ENCODE results near the gene GPHN. TPM values are rescaled to one million over a fixed set of nuclear protein-coding genes. Genes with fewer than 3 reads are reported as not detected.
"Not testable (repeated sequence)": the region's sequence is repeated elsewhere in the genome, so short reads cannot be mapped to it uniquely, and the experiment has no call there.

GPHN gene
- total RNA-seq, 4 donors from 2014 or later = 16.7 to 34.8 (median 27.0) TPM

DNA sequence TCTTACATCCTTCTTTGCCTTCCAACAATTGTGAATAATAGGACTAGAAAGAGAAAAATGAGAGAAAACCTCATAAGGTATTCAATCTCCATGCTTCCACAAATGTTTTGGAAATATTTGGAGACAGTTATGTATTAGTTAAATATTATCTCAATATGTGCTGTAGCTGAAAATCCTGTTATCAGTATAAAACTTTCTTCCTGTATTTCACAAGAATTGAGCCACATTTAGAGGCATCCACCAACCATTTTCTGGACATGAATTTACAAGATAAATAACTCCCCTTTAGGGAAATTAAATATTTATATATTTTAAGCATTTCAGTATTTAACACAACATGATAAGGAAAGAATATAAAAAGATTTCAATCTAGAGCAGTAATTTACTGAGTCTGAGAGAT lies 200.3 kb downstream of the GPHN start:
- Histone ChIP-seq H3K36me3 (no peaks in the 10 kb centered on the region), H3K4me1 (no peaks in the 10 kb centered on the region), H3K4me3 (no peak overlapping the region), H3K9me3 (peaks cover 13% of the 10 kb centered on the region), H3K27me3 (no peaks in the 10 kb centered on the region), H3K27ac (no peak overlapping the region)
- TF ChIP-seq POLR2A (IDR thresholded peaks at IDR 0.05) (no peak), POLR2AphosphoS5 (IDR thresholded peaks at IDR 0.05) (no peak), EP300 (IDR thresholded peaks at IDR 0.05) (no peak)
- TF ChIP-seq, protein P1, sequence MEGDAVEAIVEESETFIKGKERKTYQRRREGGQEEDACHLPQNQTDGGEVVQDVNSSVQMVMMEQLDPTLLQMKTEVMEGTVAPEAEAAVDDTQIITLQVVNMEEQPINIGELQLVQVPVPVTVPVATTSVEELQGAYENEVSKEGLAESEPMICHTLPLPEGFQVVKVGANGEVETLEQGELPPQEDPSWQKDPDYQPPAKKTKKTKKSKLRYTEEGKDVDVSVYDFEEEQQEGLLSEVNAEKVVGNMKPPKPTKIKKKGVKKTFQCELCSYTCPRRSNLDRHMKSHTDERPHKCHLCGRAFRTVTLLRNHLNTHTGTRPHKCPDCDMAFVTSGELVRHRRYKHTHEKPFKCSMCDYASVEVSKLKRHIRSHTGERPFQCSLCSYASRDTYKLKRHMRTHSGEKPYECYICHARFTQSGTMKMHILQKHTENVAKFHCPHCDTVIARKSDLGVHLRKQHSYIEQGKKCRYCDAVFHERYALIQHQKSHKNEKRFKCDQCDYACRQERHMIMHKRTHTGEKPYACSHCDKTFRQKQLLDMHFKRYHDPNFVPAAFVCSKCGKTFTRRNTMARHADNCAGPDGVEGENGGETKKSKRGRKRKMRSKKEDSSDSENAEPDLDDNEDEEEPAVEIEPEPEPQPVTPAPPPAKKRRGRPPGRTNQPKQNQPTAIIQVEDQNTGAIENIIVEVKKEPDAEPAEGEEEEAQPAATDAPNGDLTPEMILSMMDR (IDR thresholded peaks at IDR 0.05) = no peak
- no peak for DNase-seq (ENCODE audit: low spot score in 2 of 2)

DNA sequence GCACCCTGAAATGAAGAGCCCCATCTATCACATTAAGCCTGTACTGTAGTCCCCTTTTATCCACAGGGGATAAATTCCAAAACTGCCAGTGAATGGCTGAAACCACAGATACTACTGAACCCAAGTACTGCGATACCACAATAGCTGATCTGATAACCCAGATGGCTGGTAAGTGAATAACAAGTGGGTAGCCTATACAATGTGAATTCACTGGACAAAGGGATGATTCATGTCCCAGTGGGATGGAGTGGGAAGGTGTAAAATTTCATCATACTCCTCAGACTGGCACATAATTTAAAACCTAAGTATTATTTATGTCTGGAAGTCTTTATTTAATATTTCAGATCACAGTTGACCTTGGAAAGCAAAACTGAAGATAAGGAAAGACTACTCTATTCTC lies 201.3 kb downstream of the GPHN start:
- Histone ChIP-seq H3K4me1 (no peaks in the 10 kb centered on the region), H3K27ac (no peak overlapping the region), H3K36me3 (no peaks in the 10 kb centered on the region), H3K4me3 (no peak overlapping the region), H3K27me3 (no peaks in the 10 kb centered on the region), H3K9me3 (peaks cover 13% of the 10 kb centered on the region)
- TF ChIP-seq, protein P1 (IDR thresholded peaks at IDR 0.05) = no peak
- TF ChIP-seq POLR2A (IDR thresholded peaks at IDR 0.05) = no peak
- TF ChIP-seq EP300 (IDR thresholded peaks at IDR 0.05) = no peak
- no peak for TF ChIP-seq POLR2AphosphoS5 (IDR thresholded peaks at IDR 0.05)
- no peak for DNase-seq (ENCODE audit: low spot score in 2 of 2)
- 71% methylated on average over 1 of the region's 1 CpG for WGBS

DNA sequence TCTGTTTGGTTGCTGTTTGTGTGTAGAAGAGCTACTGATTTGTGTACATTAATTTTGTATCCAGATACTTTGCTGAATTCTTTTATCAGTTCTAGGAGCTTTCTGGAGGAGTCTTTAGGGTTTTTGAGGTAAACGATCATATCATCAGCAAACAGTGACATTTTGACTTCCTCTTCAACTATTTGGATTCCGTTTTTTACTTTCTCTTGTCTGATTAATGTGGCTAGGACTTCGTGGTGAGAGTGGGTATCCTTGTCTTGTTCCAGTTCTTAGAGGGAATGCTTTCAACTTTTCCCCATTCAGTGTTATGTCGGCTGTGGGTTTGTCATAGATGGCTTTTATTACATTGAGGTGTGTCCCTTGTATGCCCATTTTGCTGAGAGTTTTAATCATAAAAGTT lies 206.3 kb downstream of the GPHN start:
- 76% methylated on average over 4 of the region's 4 CpGs for WGBS
- not testable (repeated sequence) for H3K4me3 ChIP-seq; H3K4me1 ChIP-seq; DNase-seq (ENCODE audit: low spot score in 2 of 2); H3K27ac ChIP-seq; H3K9me3 ChIP-seq; H3K27me3 ChIP-seq; H3K36me3 ChIP-seq

DNA sequence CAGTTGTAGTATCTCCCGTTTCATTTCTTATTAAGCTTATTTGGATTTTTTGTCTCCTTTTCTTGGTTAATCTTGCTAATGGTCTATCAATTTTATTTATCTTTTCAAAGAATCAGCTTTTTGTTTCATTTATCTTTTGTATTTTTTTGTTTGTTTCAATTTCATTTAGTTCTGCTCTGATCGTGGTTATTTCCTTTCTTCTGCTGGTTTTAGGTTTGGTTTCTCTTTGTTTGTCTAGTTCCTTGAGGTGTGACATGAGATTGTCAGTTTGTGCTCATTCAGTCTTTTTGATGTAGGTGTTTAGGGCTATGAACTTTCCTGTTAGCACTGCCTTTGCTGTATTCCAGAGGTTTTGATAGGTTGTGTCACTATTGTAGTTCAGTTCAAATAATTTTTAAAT lies 207.4 kb downstream of the GPHN start:
- WGBS = 81% methylated on average over 2 of the region's 2 CpGs
- not testable (repeated sequence) for H3K4me1 ChIP-seq; H3K36me3 ChIP-seq; H3K9me3 ChIP-seq; H3K27ac ChIP-seq; H3K4me3 ChIP-seq; DNase-seq (ENCODE audit: low spot score in 2 of 2); H3K27me3 ChIP-seq

DNA sequence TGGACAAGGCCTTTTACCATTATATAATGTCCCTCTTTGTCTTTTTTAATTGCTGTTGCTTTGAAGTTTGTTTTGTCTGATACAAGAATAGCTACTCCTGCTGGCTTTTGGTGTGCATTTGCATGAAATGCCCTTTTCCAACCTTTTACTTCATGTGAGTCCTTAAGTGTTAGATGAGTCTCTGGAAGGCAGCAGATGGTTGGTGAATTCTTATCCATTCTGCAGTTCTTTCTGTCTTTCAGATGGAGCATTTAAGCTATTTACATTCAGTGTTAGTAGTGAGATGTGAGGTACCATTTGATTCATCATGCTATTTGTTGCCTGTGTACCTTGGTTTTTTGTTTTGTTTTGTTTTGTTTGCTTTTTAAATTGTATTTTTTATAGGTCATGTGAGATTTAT lies 208.3 kb downstream of the GPHN start:
- TF ChIP-seq POLR2AphosphoS5 (IDR thresholded peaks at IDR 0.05) (no peak), POLR2A (IDR thresholded peaks at IDR 0.05) (no peak), EP300 (IDR thresholded peaks at IDR 0.05) (no peak)
- TF ChIP-seq, protein P1 (IDR thresholded peaks at IDR 0.05) = no peak
- H3K4me1 ChIP-seq = no peaks in the 10 kb centered on the region
- H3K9me3 ChIP-seq = peaks cover 6% of the 10 kb centered on the region
- no peaks in the 10 kb centered on the region for H3K27me3 ChIP-seq
- no peak overlapping the region for H3K27ac ChIP-seq
- H3K36me3 ChIP-seq = no peaks in the 10 kb centered on the region
- no peak overlapping the region for H3K4me3 ChIP-seq
- no peak for DNase-seq (ENCODE audit: low spot score in 2 of 2)

DNA sequence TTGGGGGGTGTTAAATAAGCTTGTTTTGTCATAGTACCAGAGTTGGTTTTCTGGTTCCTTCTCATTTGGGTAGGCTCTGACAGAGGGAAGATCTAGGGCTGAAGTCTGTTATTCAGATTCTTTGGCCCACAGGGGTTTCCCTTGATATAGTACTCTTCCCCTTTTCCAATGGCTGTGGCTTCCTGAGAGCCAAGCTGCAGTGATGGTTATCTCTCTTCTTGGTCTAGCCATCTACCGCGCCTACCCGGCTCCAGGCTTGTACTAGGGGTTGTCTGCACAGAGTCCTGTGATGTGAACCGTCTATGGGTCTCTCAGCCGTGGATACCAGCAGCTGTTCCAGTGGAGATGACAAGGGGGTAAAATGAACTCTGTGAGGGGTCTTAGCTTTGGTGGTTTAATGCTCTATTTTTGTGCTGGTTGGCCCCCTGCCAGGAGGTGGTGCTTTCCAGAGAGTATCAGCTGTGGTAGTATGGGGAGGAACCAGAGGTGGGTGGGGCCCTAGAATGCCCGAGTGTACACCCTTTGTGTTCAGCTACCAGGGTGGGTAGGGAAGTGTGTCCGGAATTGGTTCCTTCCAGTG lies 209.7 kb downstream of the GPHN start:
- 85% methylated on average over 7 of the region's 7 CpGs for WGBS
- Histone ChIP-seq H3K27me3 (no peaks in the 10 kb centered on the region), H3K36me3 (no peaks in the 10 kb centered on the region)

More for the DNA sequence above, 209.7 kb downstream of the GPHN start:
- H3K4me3 ChIP-seq = no peak overlapping the region
- TF ChIP-seq, protein P1 (IDR thresholded peaks at IDR 0.05) = no peak
- no peak for TF ChIP-seq POLR2A (IDR thresholded peaks at IDR 0.05)
- no peak for TF ChIP-seq POLR2AphosphoS5 (IDR thresholded peaks at IDR 0.05)
- no peak for TF ChIP-seq EP300 (IDR thresholded peaks at IDR 0.05)
- DNase-seq (ENCODE audit: low spot score in 2 of 2) = no peak
- peaks cover 3% of the 10 kb centered on the region for H3K9me3 ChIP-seq
- no peak overlapping the region for H3K27ac ChIP-seq
- H3K4me1 ChIP-seq = no peaks in the 10 kb centered on the region
